Spleen (tissue), 11 donors: ENCODE data around the gene ZEB1. TPM values are rescaled to one million over a fixed set of nuclear protein-coding genes. Genes with fewer than 3 reads are reported as not detected.
"Not testable (repeated sequence)": the region's sequence is repeated elsewhere in the genome, so short reads cannot be mapped to it uniquely, and the experiment has no call there.

Experiments used
- DNase-seq: peaks from one replicate; pipeline ENCODE4 v3.0.0-alpha.2; 2020
- H3K27ac ChIP-seq, 8 donors: fragments of 200-600 bp; sonication (generic) in 7 of 8; 1 replicate in 4 of 8; 2 replicates in 4 of 8; pipeline versions ENCODE4 v1.5.0 to v1.8.0; 2016 to 2021; ENCODE audit warnings: inconsistent platforms in 4 of 8, mild to moderate bottlenecking in 4 of 8, moderate library complexity in 1 of 8
- H3K27me3 ChIP-seq, 7 donors: fragments of 200-600 bp; sonication (generic) in 6 of 7; replicated peaks in 1 of 7; 1 replicate in 4 of 7; 2 replicates in 3 of 7; pipeline versions ENCODE4 v1.5.0 to v1.8.0; 2016 to 2021; ENCODE audit warnings: inconsistent platforms in 3 of 7, mild to moderate bottlenecking in 1 of 7
- H3K36me3 ChIP-seq, 6 donors: fragments of 200-600 bp; sonication (generic) in 5 of 6; 1 replicate in 4 of 6; 2 replicates in 2 of 6; pipeline versions ENCODE4 v1.5.0 to v1.8.0; 2016 to 2021; ENCODE audit warnings: inconsistent platforms in 2 of 6
- H3K4me1 ChIP-seq, 6 donors: fragments of 200-600 bp; sonication (generic) in 5 of 6; 1 replicate in 3 of 6; 2 replicates in 3 of 6; pipeline versions ENCODE4 v1.5.0 to v1.8.0; 2016 to 2021; ENCODE audit warnings: inconsistent platforms in 3 of 6
- H3K4me3 ChIP-seq, 8 donors: fragments of 200-600 bp; sonication (generic) in 7 of 8; 1 replicate in 4 of 8; 2 replicates in 4 of 8; pipeline versions ENCODE4 v1.5.0 to v1.8.0; 2016 to 2021; ENCODE audit warnings: inconsistent platforms in 4 of 8, mild to moderate bottlenecking in 4 of 8, moderate library complexity in 2 of 8
- H3K9me3 ChIP-seq, 8 donors: fragments of 200-600 bp; sonication (generic) in 7 of 8; 1 replicate in 4 of 8; 2 replicates in 4 of 8; pipeline versions ENCODE4 v1.5.0 to v1.8.0; 2016 to 2021; ENCODE audit warnings: inconsistent platforms in 4 of 8
- POLR2A ChIP-seq, 3 donors: fragments of 450-650 bp; IDR thresholded peaks; one replicate each; pipeline ENCODE4 v1.5.1; 2017; ENCODE audit warnings: antibody characterized with exemption in 3 of 3, mild to moderate bottlenecking in 1 of 3
- POLR2AphosphoS5 ChIP-seq, 3 donors: sonication (generic); formaldehyde crosslinking; IDR thresholded peaks; one replicate each; pipeline ENCODE4 v1.5.1; 2017; ENCODE audit warnings: antibody characterized with exemption in 3 of 3
- WGBS, 5 donors: extraction: QIAGEN DNeasy Blood & Tissue Kit in 3 of 5; methylation state at CpG; one replicate each; pipeline versions ENCODE4 v1.1.5 to v1.1.7; 2013 to 2018; 5-methylcytosine and 5-hydroxymethylcytosine counted together
- intact Hi-C: fragments of 100-400 bp; cut with DNase I; formaldehyde crosslinking; loops from one replicate; pipeline ENCODE4 v1.15.0; 2023; ENCODE audit warnings: low total_unique reads
- polyA plus RNA-seq, 3 donors: library from polyadenylated mRNA; stranded (reverse); fragments of 200-250 nt; gene quantifications; one replicate each; pipeline ENCODE4 v1.2.1, GENCODE V29; 2013
- total RNA-seq, 7 donors: library from RNA; depleted of rRNA in 3 of 7; stranded (reverse); fragments of >200 nt in 3 of 7; fragmentation: NEBNext Ultra II Directional in 4 of 7; extraction: Animal tissue kit (Norgen Biotek cat#: 25700) in 4 of 7; gene quantifications; one replicate each; pipeline versions ENCODE4 v1.1.0 to v1.2.1, GENCODE V29; 2016 to 2021
- TF ChIP-seq, protein P1 (sequence below), 11 experiments: fragments of 200-600 bp in 7 of 11; fragments of 450-650 bp in 4 of 11; sonication (generic) in 4 of 11; IDR thresholded peaks in 8 of 11; conservative IDR thresholded peaks in 3 of 11; 1 replicate in 7 of 11; 2 replicates in 4 of 11; pipeline versions ENCODE4 v1.4.0 to v1.8.0; 2016 to 2021; ENCODE audit warnings: antibody characterized with exemption in 11 of 11, inconsistent platforms in 4 of 11, mild to moderate bottlenecking in 1 of 11
- donor health status: healthy with polysubstance abuse.
- donor health status: DM: no; HTN: no; CAD: no; lungs with moderate emphysema.
- donor health status: DM: no; HTN: no; CAD: no.
- donor health status: Bipolar disorder and iron deficiency.
- donor health status: healthy.
- donor health status: DM: no; HTN: no; CAD: no.
- donor health status: DM: yes; HTN: yes; CAD: no.

Gene ZEB1
- total and polyA plus RNA-seq, 10 donors = 6.6 to 51.8 (median 44.6) TPM

DNA sequence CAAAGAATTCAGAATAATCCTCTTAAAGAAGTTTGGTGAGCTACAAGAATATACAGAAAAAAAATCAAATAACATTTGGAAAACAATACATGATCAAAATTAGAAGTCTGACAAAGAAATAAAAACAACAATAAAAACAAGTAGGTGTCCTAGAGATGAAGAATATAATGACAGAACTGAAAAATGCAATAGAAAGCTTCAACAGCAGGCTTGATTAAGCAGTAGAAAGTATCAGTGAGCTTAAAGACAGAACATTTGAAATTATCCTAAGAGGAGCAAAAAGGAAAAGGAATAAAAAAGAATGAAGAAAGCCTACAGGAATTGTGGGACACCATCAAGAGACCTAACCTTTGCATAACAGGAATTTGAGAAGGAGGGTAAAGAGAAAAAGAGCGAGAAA lies 238.8 kb downstream of the ZEB1 start:
- Histone ChIP-seq H3K27me3 (no peaks in the 10 kb centered on the region), H3K27ac (no peak overlapping the region), H3K4me1 (no peaks in the 10 kb centered on the region), H3K9me3 (peaks cover 0 to 55% (median 43%) of the 10 kb centered on the region in 8 donors), H3K36me3 (no peaks in the 10 kb centered on the region), H3K4me3 (no peak overlapping the region)
- intact Hi-C loops = no loop called here
- DNase-seq = no peak
- WGBS, 5 donors = 84 to 96% (median 95%) methylated on average over 1 of the region's 1 CpG
- TF ChIP-seq, protein P1, sequence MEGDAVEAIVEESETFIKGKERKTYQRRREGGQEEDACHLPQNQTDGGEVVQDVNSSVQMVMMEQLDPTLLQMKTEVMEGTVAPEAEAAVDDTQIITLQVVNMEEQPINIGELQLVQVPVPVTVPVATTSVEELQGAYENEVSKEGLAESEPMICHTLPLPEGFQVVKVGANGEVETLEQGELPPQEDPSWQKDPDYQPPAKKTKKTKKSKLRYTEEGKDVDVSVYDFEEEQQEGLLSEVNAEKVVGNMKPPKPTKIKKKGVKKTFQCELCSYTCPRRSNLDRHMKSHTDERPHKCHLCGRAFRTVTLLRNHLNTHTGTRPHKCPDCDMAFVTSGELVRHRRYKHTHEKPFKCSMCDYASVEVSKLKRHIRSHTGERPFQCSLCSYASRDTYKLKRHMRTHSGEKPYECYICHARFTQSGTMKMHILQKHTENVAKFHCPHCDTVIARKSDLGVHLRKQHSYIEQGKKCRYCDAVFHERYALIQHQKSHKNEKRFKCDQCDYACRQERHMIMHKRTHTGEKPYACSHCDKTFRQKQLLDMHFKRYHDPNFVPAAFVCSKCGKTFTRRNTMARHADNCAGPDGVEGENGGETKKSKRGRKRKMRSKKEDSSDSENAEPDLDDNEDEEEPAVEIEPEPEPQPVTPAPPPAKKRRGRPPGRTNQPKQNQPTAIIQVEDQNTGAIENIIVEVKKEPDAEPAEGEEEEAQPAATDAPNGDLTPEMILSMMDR (IDR thresholded peaks at IDR 0.05 in 8 of 11, conservative IDR thresholded peaks at IDR 0.05 in 3 of 11) = no peak
- TF ChIP-seq POLR2A (IDR thresholded peaks at IDR 0.05) = no peak
- no peak for TF ChIP-seq POLR2AphosphoS5 (IDR thresholded peaks at IDR 0.05)

DNA sequence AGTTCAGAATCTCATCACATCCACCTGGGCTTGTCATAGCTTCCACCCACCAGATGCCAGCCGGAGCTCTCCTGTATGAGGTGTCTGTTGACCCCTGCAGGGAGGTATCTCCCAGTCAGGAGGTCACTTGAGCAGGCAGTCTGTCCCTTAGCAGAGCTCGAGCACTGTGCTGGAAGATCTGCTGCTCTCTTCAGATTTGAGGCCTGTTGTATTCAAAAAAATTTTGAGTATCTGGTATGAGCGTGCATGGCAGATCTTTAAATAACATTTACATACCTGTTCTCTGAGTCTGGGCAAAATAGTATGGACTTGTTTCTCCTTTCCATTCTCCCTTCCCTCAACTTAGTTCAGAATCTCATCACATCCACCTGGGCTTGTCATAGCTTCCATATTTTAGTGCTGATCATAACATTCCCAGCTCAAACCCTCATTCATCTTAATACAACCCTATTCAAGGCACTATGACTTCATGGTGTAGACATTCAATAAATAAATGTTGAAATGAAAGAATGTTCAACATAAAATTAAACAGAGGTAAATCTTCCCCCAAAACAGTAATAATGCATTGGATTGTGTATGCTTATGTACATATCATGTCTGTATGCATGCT lies 249.3 kb downstream of the ZEB1 start:
- H3K27ac ChIP-seq, H3K27me3 ChIP-seq, DNase-seq, intact Hi-C loops, H3K4me1 ChIP-seq, H3K4me3 ChIP-seq, H3K36me3 ChIP-seq: not testable (repeated sequence)
- WGBS, 5 donors = 80 to 90% (median 85%) methylated on average over 3 of the region's 3 CpGs
- peaks cover 0 to 11% (median 2%) of the 10 kb centered on the region in 8 donors for H3K9me3 ChIP-seq

DNA sequence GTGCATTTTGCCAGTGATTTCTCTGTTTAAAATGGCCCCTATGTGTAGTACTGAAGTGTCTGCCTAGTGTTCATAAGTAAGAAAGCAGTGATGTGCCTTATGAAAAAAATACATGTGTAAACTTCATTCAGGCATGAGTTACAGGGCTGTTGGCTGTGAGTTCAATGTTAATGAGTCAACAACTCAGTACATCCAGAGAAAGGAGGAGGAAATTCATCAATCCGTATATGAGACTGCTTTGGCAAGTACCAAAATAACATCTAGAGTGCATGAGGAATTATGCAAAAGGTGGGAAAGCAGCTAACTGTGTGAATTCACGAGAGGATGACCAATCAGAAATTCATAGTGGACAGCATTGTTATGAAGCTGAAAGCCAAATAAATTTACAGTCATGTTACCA lies 255.6 kb downstream of the ZEB1 start:
- intact Hi-C loops = no loop called here
- WGBS, 5 donors = 66 to 90% (median 80%) methylated on average over 2 of the region's 2 CpGs

DNA sequence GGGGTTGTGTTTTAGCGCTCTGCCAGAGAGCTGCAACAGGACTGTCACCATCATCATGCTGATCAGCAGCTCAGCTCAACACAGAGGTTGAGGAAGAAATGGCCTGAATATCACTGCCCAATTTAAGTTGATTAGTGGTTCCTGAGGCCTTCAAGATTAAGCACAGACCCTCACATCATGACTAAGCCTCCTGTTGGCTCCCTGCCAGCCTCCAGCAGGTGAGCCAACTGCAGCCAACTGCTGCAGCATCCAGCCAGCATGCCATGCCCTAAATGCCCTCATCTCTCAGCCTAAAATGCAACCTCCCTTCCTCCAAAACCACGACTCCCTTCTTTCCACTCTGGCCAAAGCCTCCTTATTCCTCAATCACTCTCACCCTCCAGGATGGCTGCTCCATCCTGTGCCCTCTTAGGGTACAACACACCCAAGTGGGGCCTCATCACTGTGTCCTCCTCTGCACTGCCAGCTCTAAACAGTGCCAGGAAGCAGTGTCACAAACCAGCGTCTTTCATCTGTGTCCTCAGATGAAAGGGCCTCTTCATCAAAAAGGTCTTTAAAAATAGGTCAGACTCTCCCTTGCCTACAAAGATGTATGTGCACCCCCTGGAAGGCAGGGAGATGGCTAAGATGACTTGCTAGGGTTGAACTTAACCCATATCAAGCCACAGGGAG lies 259.3 kb downstream of the ZEB1 start:
- no peak overlapping the region for H3K4me3 ChIP-seq
- TF ChIP-seq POLR2A (IDR thresholded peaks at IDR 0.05) = no peak
- TF ChIP-seq, protein P1 (IDR thresholded peaks at IDR 0.05 in 8 of 11, conservative IDR thresholded peaks at IDR 0.05 in 3 of 11) = no peak
- no peak for TF ChIP-seq POLR2AphosphoS5 (IDR thresholded peaks at IDR 0.05)
- H3K4me1 ChIP-seq = peaks cover 10 to 30% (median 23%) of the 10 kb centered on the region in 6 donors
- H3K36me3 ChIP-seq = no peaks in the 10 kb centered on the region
- H3K9me3 ChIP-seq = peaks cover 0 to 11% (median 7%) of the 10 kb centered on the region in 8 donors
- H3K27ac ChIP-seq = no peak overlapping the region
- no peaks in the 10 kb centered on the region for H3K27me3 ChIP-seq
- DNase-seq = no peak
- intact Hi-C loops = no loop called here
- 73 to 79% (median 75%) methylated on average over 3 of the region's 3 CpGs for WGBS, 5 donors

More for the DNA sequence above, 255.6 kb downstream of the ZEB1 start:
- no peaks in the 10 kb centered on the region for H3K36me3 ChIP-seq
- H3K27me3 ChIP-seq = no peaks in the 10 kb centered on the region
- H3K9me3 ChIP-seq = peaks cover 0 to 11% (median 7%) of the 10 kb centered on the region in 8 donors
- no peak for TF ChIP-seq POLR2A (IDR thresholded peaks at IDR 0.05)
- TF ChIP-seq POLR2AphosphoS5 (IDR thresholded peaks at IDR 0.05) = no peak
- TF ChIP-seq, protein P1 (IDR thresholded peaks at IDR 0.05 in 8 of 11, conservative IDR thresholded peaks at IDR 0.05 in 3 of 11) = no peak
- H3K27ac ChIP-seq = no peak overlapping the region
- no peak overlapping the region for H3K4me3 ChIP-seq
- no peaks in the 10 kb centered on the region for H3K4me1 ChIP-seq
- DNase-seq = no peak
